NCI-H748 (cell line): ENCODE results near the gene SCYL2.
"Not testable (repeated sequence)": the region's sequence is repeated elsewhere in the genome, so short reads cannot be mapped to it uniquely, and the experiment has no call there.

Experiments used
- DNase-seq: peaks from one replicate; lab custom pipeline; 2025; ENCODE audit not compliant: unreplicated experiment; lab: John Stamatoyannopoulos, UW

Gene SCYL2, protein sequence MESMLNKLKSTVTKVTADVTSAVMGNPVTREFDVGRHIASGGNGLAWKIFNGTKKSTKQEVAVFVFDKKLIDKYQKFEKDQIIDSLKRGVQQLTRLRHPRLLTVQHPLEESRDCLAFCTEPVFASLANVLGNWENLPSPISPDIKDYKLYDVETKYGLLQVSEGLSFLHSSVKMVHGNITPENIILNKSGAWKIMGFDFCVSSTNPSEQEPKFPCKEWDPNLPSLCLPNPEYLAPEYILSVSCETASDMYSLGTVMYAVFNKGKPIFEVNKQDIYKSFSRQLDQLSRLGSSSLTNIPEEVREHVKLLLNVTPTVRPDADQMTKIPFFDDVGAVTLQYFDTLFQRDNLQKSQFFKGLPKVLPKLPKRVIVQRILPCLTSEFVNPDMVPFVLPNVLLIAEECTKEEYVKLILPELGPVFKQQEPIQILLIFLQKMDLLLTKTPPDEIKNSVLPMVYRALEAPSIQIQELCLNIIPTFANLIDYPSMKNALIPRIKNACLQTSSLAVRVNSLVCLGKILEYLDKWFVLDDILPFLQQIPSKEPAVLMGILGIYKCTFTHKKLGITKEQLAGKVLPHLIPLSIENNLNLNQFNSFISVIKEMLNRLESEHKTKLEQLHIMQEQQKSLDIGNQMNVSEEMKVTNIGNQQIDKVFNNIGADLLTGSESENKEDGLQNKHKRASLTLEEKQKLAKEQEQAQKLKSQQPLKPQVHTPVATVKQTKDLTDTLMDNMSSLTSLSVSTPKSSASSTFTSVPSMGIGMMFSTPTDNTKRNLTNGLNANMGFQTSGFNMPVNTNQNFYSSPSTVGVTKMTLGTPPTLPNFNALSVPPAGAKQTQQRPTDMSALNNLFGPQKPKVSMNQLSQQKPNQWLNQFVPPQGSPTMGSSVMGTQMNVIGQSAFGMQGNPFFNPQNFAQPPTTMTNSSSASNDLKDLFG

GRCh38 chr12:100266835-100267602, at the start of gene SCYL2, which contains the start of gene DEPDC4:
TSS of gene SCYL2 (plus strand) at chr12:100267177. CDS start at chr12:100282971, 15,794 bp downstream.
TSS of gene DEPDC4 (minus strand) at chr12:100267079. CDS start at chr12:100267076, 3 bp downstream.
- DNase-seq: peak; percentile 93

DNA sequence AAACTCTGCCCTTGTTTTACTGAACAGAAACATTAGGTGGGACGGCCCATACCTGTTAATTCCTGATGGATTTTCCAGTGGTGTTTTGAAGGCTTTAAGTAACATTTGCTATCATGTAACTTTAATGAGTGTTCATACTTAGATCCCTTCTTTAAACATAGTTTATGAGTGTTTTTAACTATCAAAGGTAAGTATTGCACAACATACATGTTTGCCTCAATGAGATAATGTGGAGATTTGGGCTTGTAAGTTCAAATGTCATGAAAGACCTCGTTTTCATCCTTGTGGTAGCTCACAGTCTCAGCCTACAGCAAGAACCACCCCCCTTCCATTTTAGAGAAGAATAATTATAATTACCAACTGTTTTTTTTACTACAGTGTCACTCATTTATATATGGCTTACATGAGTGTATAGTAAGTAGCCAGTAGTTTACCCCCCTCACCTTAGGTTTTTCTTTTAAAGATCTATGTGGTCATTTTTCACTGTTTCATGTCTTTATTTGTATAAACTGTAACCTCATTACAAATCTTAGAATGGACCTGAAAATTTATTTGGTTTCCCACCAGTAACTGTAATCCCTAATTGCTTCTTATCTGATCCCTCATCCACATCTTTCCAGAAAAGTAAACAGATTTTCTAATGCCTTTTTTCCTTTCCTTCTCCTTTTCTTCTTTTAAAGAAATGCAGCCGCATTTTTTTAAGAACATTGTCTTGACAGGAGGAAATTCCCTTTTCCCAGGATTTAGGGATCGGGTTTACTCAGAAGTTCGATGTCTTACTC, 47.5 kb upstream of the SCYL2 start:
- no peak for DNase-seq

DNA sequence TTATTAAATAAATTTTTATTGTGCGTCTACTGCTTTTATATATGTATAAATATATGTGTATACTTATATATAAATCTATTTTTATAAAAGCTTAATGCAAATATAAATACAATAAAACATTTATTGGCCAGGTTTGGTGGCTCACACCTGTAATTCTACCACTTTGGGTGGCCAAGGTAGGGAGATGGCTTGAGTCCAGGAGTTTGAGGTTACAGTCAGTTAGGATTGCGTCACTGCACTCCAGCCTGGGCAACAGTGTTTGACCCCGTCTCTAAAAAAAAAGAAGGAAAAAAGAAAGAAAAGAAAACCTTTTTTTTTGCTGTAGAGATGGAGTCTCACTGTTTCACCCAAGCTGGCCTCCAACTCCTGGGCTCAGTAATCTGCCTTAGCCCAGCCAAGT, 45.5 kb upstream of the SCYL2 start:
- DNase-seq: no peak

DNA sequence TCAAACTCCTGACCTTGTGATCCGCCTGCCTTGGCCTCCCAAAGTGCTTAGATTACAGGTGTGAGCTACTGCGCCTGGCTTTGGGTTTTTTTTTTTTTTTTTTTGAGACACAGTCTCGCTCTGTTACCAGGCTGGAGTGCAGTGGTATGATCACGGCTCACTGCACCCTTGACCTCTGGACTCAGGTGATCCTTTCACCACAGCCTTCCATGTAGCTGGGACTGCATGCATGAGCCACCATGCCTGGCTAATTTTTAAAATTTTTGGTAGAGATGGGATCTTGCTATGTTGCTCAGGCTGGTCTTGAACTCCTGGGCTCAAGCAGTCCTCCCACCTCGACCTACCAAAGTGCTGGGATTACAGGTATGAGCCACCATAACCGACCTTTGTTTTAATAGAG, 44.8 kb upstream of the SCYL2 start:
- DNase-seq: not testable (repeated sequence)

DNA sequence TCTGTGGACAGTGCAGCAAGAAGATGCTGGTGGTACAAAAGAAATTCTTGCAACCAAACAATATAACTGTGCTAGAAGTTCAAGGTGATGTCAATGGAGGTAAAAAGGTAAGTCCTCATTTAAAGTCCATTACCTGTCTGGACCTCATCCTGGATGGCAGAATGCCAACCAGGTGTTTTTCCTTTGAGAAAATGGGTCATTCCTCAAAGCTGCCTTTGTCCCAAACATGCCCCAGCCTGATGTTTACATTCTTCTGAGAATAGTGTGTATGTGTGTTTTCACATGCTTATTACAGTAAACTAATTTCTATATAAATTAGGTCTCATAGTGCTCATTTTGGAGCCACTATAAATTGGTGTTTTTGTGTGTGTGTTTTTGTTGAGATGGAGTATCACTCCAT, 41.5 kb upstream of the SCYL2 start:
- DNase-seq: peak; percentile 51

- peak; percentile 14 for DNase-seq
Observed at GRCh38 chr12:100229036-100229635, 37.8 kb upstream of the SCYL2 start.

DNA sequence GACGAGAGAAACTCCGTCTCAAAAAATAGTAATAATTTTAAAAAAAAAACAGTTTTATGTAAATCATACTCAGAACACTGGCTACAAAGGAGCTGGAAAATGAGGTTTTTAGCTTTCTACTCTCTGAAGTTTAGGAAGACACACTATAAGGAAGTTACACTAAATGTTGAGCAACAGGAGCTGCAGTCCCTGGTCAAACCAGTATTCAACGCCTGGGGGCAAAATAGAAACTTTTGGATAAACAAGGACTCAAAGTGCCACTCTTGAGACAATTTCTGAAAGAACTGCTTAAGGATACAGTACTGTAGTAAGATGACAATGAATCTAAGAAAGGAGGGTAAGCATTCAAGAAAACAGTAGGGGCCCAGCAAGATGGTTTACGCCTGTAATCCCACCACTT, 37.1 kb upstream of the SCYL2 start:
- DNase-seq: no peak

GRCh38 chr12:100231873-100232272, 35.1 kb upstream of the SCYL2 start:
- DNase-seq: not testable (repeated sequence)

DNA sequence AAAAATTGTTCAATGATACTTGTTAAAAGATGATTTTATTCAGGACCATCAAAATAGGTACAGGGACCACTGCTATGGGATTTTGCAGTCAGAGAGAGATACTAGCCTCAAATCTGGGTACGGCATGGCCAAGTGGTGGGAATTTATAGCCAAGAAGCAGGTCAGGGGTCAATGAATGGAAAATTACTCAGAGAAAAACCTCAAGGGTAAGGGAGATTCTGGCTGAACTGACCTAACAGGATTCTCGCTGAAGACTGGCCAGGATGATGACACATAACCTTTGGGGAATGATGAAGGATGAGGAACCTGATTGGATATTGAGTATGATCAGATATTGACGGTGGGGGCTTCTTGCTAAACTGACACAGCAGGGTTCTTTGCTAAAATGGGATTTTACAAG, 32.8 kb upstream of the SCYL2 start:
- no peak for DNase-seq

GRCh38 chr12:100234591-100235304, 32.2 kb upstream of the SCYL2 start:
- peak; percentile 52 for DNase-seq

GRCh38 chr12:100238801-100239200, 28.2 kb upstream of the SCYL2 start:
- no peak for DNase-seq

DNA sequence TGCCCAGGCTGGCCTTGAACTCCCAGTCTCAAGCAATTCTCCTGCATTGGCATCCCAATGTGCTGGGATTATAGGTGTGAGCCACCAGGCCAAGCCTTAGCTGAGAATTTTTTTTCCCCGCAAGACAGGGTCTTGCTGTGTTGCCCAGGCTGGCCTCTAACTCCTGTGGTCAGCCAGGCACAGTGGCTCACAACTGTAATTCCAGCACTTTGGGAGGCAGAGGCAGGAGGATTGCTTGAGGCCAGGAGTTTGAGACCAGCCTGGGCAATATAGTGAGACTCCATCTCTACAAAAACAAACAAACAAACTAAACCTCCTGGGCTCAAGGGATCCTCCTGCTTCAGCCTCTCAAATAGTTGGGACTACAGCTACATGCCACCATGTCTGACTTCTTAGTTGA, 27.4 kb upstream of the SCYL2 start:
- no peak for DNase-seq

DNA sequence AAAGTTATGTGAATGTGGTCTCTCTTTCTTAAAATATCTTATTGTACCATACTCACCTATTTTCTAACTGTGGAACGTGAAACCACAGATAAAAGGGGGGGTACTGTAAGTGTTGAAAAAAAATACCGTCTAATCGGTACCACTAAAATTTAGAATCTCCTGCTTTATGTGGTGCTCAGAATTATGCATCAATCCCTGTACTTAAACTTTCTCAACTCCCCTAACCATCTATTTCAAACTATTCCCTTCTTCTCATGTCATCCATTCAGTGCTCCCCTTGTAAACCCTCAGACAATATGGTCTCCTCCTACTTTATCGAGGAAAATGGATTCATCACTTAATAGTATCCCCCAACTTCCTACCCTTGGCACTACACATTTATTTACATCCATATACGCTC, 23.8 kb upstream of the SCYL2 start:
- no peak for DNase-seq

GRCh38 chr12:100247765-100248164, 19.2 kb upstream of the SCYL2 start:
- DNase-seq: no peak

DNA sequence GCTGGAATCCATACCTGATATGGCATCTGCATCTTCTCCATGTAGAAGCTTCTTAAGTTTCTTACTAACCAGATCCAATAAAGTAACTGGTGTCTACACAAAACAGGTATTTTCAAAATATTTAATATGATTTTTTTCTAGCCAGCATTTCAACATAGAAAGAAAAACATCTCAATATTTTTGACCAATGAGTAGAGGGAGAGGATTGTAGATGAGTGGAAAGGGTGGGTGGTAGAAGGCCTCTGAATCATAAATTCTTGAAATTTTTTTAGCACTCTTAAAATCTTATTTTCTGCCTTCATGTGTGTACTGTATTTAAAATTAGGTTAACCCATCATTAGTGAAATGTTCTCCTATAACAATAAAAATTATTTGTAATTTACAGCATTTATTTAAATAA, 18.1 kb upstream of the SCYL2 start:
- no peak for DNase-seq

- no peak for DNase-seq
Observed at GRCh38 chr12:100249941-100250340, 17.0 kb upstream of the SCYL2 start.

DNA sequence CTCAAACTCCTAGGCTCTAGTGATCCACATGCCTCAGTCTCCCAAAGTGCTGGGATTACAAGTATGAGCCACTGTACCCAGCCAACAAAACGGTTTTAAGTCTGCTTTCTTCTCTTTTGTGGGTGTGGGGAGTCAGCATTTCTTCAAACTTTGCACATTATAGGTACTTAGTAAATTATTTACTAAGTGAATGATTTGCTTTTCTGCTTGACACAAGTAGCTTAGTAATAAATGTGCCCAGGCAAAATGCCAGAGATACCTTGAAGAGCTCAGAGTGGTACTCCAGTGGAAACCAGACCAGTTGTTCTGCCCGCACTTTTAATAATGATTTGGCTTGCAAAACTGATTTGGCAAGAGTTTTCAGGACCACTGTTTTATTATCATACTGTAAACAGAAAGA, 15.1 kb upstream of the SCYL2 start:
- peak; percentile 3 for DNase-seq

- DNase-seq: no peak
Observed at GRCh38 chr12:100253437-100253836, 13.5 kb upstream of the SCYL2 start.

DNA sequence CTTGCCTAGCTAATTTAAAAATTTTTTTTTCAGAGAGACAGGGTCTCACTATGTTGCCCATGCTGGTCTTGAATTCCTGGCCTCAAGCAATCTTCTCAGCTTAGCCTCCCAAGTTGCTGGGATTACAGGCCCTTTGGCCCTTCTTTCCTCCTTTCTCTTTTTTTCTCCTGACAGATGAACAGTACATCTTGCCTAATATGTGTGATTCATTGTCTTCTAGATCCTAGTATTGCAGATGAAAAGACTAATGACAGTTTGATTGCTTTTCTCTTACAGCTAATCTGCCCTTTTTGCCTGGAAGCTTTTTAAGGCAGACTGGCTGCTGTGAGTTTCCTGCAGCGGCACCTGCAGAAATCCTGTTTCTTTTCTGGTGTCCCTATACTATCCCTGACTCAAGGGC, 12.1 kb upstream of the SCYL2 start:
- no peak for DNase-seq
